Spleen (tissue), 7 donors: ENCODE data around the gene BARX1.

Experiments used
- CTCF ChIP-seq, 11 experiments: fragments of 200-600 bp in 7 of 11; fragments of 450-650 bp in 4 of 11; sonication (generic) in 4 of 11; IDR thresholded peaks in 8 of 11; conservative IDR thresholded peaks in 3 of 11; 1 replicate in 7 of 11; 2 replicates in 4 of 11; pipeline versions ENCODE4 v1.4.0 to v1.8.0; 2016 to 2021; ENCODE audit warnings: antibody characterized with exemption in 11 of 11, inconsistent platforms in 4 of 11, mild to moderate bottlenecking in 1 of 11
- POLR2A ChIP-seq, 3 donors: fragments of 450-650 bp; IDR thresholded peaks; one replicate each; pipeline ENCODE4 v1.5.1; 2017; ENCODE audit warnings: antibody characterized with exemption in 3 of 3, mild to moderate bottlenecking in 1 of 3
- POLR2AphosphoS5 ChIP-seq, 3 donors: sonication (generic); formaldehyde crosslinking; IDR thresholded peaks; one replicate each; pipeline ENCODE4 v1.5.1; 2017; ENCODE audit warnings: antibody characterized with exemption in 3 of 3
- donor health status: DM: no; HTN: no; CAD: no; lungs with moderate emphysema.
- donor health status: DM: no; HTN: no; CAD: no.
- donor health status: DM: no; HTN: no; CAD: no.

GRCh38 chr9:93988056-93988455 lies 32.9 kb upstream of the BARX1 start:
- TF ChIP-seq CTCF (IDR thresholded peaks at IDR 0.05 in 8 of 11, conservative IDR thresholded peaks at IDR 0.05 in 3 of 11): no peak
- TF ChIP-seq POLR2A (IDR thresholded peaks at IDR 0.05): no peak
- TF ChIP-seq POLR2AphosphoS5 (IDR thresholded peaks at IDR 0.05): no peak
